Measurements from ENCODE around the gene CXCL16.
A peak's percentile ranks its signal among the peaks of the same experiment; 100 is the strongest.

CXCL16 gene

DNA sequence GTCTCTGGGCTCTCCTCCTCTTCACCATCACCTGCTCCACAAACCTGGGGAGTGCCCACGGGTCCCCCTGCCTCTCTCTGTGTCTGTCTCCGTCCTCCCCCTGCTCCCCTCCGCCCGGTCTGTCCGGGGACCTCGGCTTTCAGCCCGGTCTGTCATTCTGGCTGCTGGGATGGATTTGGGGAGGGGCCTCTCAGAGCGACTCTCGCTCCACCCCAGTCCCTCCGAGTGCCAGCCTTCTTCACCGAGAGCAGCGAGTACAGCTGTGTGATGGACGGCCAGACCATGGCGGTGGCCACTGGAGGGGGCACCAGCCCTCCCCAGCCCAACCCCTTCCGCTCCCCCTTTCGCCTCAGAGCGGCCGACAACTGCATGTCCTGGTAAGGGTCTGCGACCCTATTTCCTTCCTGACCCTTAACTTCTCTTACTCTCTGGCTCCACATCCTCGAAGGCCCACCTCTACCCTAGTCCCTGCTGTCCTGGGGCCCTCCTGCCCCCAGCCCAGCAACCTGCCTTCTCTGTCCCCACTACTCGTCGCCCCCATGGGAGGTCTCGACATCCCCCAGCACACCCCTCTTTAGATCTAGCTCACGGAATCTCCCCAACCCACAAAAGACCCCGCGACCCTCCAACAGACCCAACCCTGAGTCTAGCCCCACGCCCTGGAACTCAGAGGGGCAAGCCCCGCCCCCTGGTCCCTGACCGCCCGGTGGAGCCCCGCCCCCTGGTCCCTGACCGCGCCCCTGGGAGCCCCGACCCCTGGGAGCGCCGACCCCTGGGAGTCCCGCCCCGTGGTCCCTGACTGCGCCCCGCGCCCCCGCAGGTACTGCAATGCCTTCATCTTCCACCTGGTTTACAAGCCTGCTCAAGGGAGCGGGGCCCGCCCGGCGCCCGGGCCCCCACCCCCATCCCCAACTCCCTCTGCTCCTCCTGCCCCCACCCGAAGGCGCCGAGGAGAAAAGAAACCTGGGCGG is 5.6 kb upstream of the CXCL16 start:
- H3K4me1 ChIP-seq (ENCODE audit: control insufficient read depth, insufficient read depth, low read length): peaks cover 5% of the 10 kb centered on the region
- H3K9ac ChIP-seq (ENCODE audit: low read length): no peak overlapping the region
- peaks cover 23% of the 10 kb centered on the region for H3K27me3 ChIP-seq (ENCODE audit: control insufficient read depth, insufficient read depth, low read length)

DNA sequence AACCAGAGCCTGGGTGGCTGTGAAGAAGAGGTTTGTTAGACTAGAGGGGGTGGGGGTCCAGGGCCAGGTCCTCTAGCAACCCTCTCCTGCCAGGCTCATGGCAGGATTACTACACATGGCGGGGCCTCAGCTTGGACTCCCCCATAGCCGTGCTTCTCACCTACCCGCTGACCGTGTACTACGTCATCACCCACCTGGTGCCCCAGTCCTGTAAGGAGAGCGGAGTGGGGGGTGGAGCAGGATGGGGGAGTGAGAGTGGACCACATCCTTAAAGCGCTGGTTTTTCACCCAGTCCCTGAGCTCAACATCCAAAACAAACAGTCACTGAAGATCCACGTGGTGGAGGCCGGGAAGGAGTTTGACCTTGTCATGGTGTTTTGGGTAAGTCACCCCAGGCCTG is 4.2 kb upstream of the CXCL16 start:
- no peaks in the 10 kb centered on the region for H3K36me3 ChIP-seq (ENCODE audit: control insufficient read depth, insufficient read depth, low read length)
- H3K27me3 ChIP-seq (ENCODE audit: control insufficient read depth, insufficient read depth, low read length): peaks cover 21% of the 10 kb centered on the region
- H3K4me3 ChIP-seq (ENCODE audit: low read length): no peak overlapping the region
- no peaks in the 10 kb centered on the region for H3K9me3 ChIP-seq (ENCODE audit: control insufficient read depth, low read length)
- no peak overlapping the region for H3K9ac ChIP-seq (ENCODE audit: low read length)
- H3K4me1 ChIP-seq (ENCODE audit: control insufficient read depth, insufficient read depth, low read length): peaks cover 7% of the 10 kb centered on the region

More for the DNA sequence above, 5.6 kb upstream of the CXCL16 start:
- H3K9me3 ChIP-seq (ENCODE audit: control insufficient read depth, low read length): no peaks in the 10 kb centered on the region
- no peaks in the 10 kb centered on the region for H3K36me3 ChIP-seq (ENCODE audit: control insufficient read depth, insufficient read depth, low read length)
- H3K4me3 ChIP-seq (ENCODE audit: low read length): no peak overlapping the region

GRCh38 chr17:4743216-4743615 is 3.5 kb upstream of the CXCL16 start:
- H3K9me3 ChIP-seq (ENCODE audit: control insufficient read depth, low read length): no peaks in the 10 kb centered on the region
- H3K4me3 ChIP-seq (ENCODE audit: low read length): no peak overlapping the region
- no peaks in the 10 kb centered on the region for H3K36me3 ChIP-seq (ENCODE audit: control insufficient read depth, insufficient read depth, low read length)
- H3K4me1 ChIP-seq (ENCODE audit: control insufficient read depth, insufficient read depth, low read length): peaks cover 14% of the 10 kb centered on the region
- peaks cover 16% of the 10 kb centered on the region for H3K27me3 ChIP-seq (ENCODE audit: control insufficient read depth, insufficient read depth, low read length)
- no peak overlapping the region for H3K9ac ChIP-seq (ENCODE audit: low read length)

- no peak overlapping the region for H3K9ac ChIP-seq (ENCODE audit: low read length)
- peaks cover 14% of the 10 kb centered on the region for H3K4me1 ChIP-seq (ENCODE audit: control insufficient read depth, insufficient read depth, low read length)
- H3K36me3 ChIP-seq (ENCODE audit: control insufficient read depth, insufficient read depth, low read length): no peaks in the 10 kb centered on the region
- no peaks in the 10 kb centered on the region for H3K9me3 ChIP-seq (ENCODE audit: control insufficient read depth, low read length)
- no peak overlapping the region for H3K4me3 ChIP-seq (ENCODE audit: low read length)
- H3K27me3 ChIP-seq (ENCODE audit: control insufficient read depth, insufficient read depth, low read length): peaks cover 16% of the 10 kb centered on the region
Measured at GRCh38 chr17:4742629-4743028, 2.9 kb upstream of the CXCL16 start.

DNA sequence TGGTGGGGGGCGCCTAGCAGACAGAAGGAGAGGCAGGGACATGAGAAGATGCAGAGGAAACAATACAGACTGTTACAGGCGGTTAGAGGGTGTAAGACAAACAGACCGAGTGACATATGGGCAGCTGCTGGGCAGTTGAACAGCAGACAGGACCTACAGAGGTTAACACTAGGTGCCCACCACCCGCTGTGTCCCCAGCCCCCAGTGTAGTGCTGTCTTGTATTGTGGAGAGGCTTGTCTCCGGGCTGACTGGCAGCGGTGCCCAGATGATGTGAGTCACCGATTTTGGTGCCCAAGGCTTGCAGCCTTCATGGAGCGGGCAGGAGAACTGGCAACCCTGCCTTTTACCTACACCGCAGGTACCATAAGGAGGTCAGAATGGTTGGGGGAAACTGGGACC is 2.4 kb upstream of the CXCL16 start:
- H3K27me3 ChIP-seq (ENCODE audit: control insufficient read depth, insufficient read depth, low read length): peaks cover 16% of the 10 kb centered on the region
- H3K9me3 ChIP-seq (ENCODE audit: control insufficient read depth, low read length): no peaks in the 10 kb centered on the region
- no peaks in the 10 kb centered on the region for H3K36me3 ChIP-seq (ENCODE audit: control insufficient read depth, insufficient read depth, low read length)
- H3K4me1 ChIP-seq (ENCODE audit: control insufficient read depth, insufficient read depth, low read length): peaks cover 14% of the 10 kb centered on the region
- no peak overlapping the region for H3K9ac ChIP-seq (ENCODE audit: low read length)
- no peak overlapping the region for H3K4me3 ChIP-seq (ENCODE audit: low read length)

- Histone ChIP-seq H3K9ac (ENCODE audit: low read length) (no peak overlapping the region), H3K36me3 (ENCODE audit: control insufficient read depth, insufficient read depth, low read length) (no peaks in the 10 kb centered on the region), H3K4me3 (ENCODE audit: low read length) (no peak overlapping the region), H3K27me3 (ENCODE audit: control insufficient read depth, insufficient read depth, low read length) (peaks cover 16% of the 10 kb centered on the region), H3K4me1 (ENCODE audit: control insufficient read depth, insufficient read depth, low read length) (peaks cover 14% of the 10 kb centered on the region), H3K9me3 (ENCODE audit: control insufficient read depth, low read length) (no peaks in the 10 kb centered on the region)
Measured at GRCh38 chr17:4741544-4741943, 1.8 kb upstream of the CXCL16 start.

DNA sequence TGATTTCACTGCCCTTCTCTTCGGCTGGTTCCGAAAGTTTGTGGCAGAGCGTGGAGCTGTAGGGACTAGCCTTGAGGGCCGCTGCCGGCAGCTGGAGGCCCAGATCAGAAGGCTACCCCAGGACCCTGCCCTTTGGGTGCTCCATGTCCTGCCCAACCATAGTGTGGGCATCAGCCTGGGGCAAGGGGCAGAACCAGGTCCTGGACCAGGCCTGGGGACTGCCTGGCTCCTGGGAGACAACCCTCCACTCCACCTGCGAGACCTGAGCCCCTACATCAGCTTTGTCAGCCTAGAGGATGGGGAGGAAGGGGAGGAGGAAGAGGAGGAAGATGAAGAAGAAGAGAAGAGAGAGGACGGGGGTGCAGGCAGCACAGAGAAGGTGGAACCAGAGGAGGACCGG is 856 bp upstream of the CXCL16 start:
- Histone ChIP-seq H3K9me3 (ENCODE audit: control insufficient read depth, low read length) (no peaks in the 10 kb centered on the region), H3K27me3 (ENCODE audit: control insufficient read depth, insufficient read depth, low read length) (peaks cover 16% of the 10 kb centered on the region), H3K9ac (ENCODE audit: low read length) (peak overlapping the region; percentile 92), H3K36me3 (ENCODE audit: control insufficient read depth, insufficient read depth, low read length) (no peaks in the 10 kb centered on the region), H3K4me1 (ENCODE audit: control insufficient read depth, insufficient read depth, low read length) (peaks cover 14% of the 10 kb centered on the region), H3K4me3 (ENCODE audit: low read length) (no peak overlapping the region)

GRCh38 chr17:4740025-4740351 is 260 bp upstream of the CXCL16 start:
- Histone ChIP-seq H3K9me3 (ENCODE audit: control insufficient read depth, low read length) (no peaks in the 10 kb centered on the region), H3K36me3 (ENCODE audit: control insufficient read depth, insufficient read depth, low read length) (no peaks in the 10 kb centered on the region), H3K4me3 (ENCODE audit: low read length) (peak overlapping the region; percentile 57), H3K9ac (ENCODE audit: low read length) (peak overlapping the region; percentile 92), H3K27me3 (ENCODE audit: control insufficient read depth, insufficient read depth, low read length) (peaks cover 12% of the 10 kb centered on the region), H3K4me1 (ENCODE audit: control insufficient read depth, insufficient read depth, low read length) (peaks cover 10% of the 10 kb centered on the region)

DNA sequence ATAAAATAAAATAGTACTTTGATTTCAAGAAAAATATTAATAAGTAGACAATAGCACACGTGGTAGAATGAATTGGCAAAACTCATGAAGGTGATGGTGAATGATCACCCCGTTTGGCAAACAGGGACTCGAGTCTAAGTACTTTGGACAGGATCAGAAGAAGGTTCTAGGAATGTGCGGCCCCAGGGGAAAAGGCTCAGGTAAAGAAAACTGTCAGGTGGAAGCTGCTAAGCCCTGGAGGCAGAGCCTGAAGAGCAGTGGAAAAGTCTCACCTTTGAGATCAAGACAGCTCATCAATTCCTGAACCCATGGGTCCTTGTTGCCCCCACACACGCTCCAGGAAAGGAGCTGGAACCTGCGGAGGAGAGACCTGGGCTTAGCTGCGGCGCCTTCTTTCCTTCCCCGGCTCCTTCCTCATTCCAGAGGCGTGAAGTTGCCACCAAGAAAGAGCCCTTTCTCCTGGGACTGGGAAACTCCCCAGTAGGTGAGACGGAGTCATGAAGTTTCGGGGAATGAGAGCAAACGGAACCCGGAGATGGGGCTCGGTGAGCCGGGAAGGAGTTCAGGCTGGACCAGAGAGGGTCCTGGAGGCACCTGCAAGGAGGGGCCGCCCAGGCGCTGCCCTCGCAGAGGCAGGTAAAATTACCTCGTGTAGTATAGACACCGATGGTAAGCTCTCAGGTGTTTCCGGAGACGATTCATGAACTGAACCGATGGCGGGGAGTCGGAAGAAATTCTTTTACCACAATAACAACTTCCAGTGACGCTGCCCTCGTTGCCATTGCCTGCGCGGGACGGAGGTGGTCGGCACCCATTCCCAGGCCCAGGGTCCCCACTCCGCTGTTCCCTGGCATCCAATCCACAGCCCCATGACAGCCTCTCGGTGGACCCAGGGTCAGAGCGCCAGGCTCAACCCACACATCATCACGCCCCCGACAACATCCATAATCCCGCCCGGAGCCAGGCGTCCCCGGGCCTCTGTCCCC is 1.3 kb downstream of the CXCL16 start:
- Histone ChIP-seq H3K36me3 (ENCODE audit: control insufficient read depth, insufficient read depth, low read length) (peaks cover 7% of the 10 kb centered on the region), H3K27me3 (ENCODE audit: control insufficient read depth, insufficient read depth, low read length) (peaks cover 1% of the 10 kb centered on the region), H3K4me1 (ENCODE audit: control insufficient read depth, insufficient read depth, low read length) (peaks cover 9% of the 10 kb centered on the region), H3K9ac (ENCODE audit: low read length) (peak overlapping the region; percentile 92), H3K9me3 (ENCODE audit: control insufficient read depth, low read length) (no peaks in the 10 kb centered on the region), H3K4me3 (ENCODE audit: low read length) (peak overlapping the region; percentile 57)

- no peaks in the 10 kb centered on the region for H3K27me3 ChIP-seq (ENCODE audit: control insufficient read depth, insufficient read depth, low read length)
- H3K4me1 ChIP-seq (ENCODE audit: control insufficient read depth, insufficient read depth, low read length): peaks cover 17% of the 10 kb centered on the region
- H3K36me3 ChIP-seq (ENCODE audit: control insufficient read depth, insufficient read depth, low read length): peaks cover 7% of the 10 kb centered on the region
- H3K4me3 ChIP-seq (ENCODE audit: low read length): no peak overlapping the region
- no peaks in the 10 kb centered on the region for H3K9me3 ChIP-seq (ENCODE audit: control insufficient read depth, low read length)
- no peak overlapping the region for H3K9ac ChIP-seq (ENCODE audit: low read length)
Measured at GRCh38 chr17:4735876-4736651, 3.7 kb downstream of the CXCL16 start.

GRCh38 chr17:4734857-4735475 is 4.8 kb downstream of the CXCL16 start:
- Histone ChIP-seq H3K27me3 (ENCODE audit: control insufficient read depth, insufficient read depth, low read length) (no peaks in the 10 kb centered on the region), H3K4me1 (ENCODE audit: control insufficient read depth, insufficient read depth, low read length) (peaks cover 17% of the 10 kb centered on the region), H3K9ac (ENCODE audit: low read length) (no peak overlapping the region)

More at GRCh38 chr17:4734857-4735475, 4.8 kb downstream of the CXCL16 start:
- Histone ChIP-seq H3K4me3 (ENCODE audit: low read length) (no peak overlapping the region), H3K9me3 (ENCODE audit: control insufficient read depth, low read length) (no peaks in the 10 kb centered on the region), H3K36me3 (ENCODE audit: control insufficient read depth, insufficient read depth, low read length) (peaks cover 7% of the 10 kb centered on the region)

All from mucosa of stomach (tissue), 1 donor.